ENCODE data around the gene XXYLT1. TPM values are rescaled to one million over a fixed set of nuclear protein-coding genes. Genes with fewer than 3 reads are reported as not detected.

The XXYLT1 gene
- total RNA-seq, 3 donors from 2014 or later = 10.0 to 10.7 (median 10.2) TPM

DNA sequence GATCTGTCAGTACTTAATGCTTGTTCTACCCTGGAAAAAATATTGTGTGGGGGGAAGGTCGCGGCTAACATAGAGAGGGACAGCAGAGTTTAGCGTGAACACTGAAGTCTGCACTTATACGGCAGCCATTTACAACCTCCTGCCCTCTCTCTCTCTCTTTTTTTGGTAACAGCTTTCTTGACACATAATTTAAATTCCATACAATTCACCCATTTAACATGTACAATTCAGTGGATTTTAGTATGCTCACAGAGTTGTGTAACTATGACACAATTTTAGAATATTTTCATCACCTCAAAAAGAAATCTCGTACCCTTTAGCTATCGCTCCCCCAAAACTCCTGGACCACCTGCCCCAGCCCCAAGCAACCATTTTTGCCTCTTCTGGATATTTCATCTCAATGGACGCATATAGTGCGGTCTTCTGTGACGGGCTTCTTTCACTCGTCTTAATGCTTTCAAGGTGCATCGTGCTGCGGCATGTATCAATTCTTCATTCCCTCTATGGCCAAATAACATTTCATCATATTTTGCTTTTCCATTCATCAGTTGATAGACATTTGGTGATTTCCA is 141.8 kb downstream of the XXYLT1 start:
- no peak for ATAC-seq

DNA sequence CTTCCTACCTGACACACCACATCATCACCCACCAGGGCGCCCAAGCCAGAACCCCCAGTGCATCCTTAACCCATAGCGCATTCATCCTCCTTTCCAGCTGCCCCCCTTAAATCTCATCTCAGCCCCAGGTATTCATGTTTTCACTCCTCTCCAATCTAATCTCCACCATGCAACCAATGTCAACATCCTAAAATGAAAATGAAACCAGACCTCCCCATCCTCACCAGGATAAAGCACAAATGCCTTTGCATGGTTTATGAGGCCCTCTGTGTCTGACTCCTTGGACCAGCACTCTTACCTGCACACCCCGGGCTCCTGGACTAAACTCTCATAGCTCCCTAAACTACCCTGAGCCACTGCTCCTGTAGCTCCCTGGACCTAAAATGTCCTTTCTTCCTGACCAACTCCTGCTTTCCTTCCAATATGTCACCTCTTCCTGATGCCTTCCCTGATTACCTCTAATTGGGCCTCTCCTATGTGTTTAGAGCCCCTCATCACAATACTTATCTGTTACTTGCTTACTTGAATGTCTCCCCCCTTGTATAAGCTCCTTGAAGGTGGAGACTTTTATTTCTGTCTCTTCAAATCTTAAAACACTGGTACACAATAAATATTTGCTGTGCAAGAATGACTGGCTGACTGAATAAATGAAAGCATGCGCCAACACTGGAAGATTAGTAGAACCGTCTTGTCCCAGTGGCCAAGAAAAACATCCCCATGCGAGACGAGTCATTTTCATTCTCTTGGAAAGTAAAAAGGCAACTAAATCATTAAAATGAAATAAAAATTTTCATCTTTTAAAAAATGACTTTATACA is 142.5 kb downstream of the XXYLT1 start:
- ATAC-seq = peak; percentile 21
- TF ChIP-seq, protein P1, sequence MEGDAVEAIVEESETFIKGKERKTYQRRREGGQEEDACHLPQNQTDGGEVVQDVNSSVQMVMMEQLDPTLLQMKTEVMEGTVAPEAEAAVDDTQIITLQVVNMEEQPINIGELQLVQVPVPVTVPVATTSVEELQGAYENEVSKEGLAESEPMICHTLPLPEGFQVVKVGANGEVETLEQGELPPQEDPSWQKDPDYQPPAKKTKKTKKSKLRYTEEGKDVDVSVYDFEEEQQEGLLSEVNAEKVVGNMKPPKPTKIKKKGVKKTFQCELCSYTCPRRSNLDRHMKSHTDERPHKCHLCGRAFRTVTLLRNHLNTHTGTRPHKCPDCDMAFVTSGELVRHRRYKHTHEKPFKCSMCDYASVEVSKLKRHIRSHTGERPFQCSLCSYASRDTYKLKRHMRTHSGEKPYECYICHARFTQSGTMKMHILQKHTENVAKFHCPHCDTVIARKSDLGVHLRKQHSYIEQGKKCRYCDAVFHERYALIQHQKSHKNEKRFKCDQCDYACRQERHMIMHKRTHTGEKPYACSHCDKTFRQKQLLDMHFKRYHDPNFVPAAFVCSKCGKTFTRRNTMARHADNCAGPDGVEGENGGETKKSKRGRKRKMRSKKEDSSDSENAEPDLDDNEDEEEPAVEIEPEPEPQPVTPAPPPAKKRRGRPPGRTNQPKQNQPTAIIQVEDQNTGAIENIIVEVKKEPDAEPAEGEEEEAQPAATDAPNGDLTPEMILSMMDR (IDR thresholded peaks at IDR 0.05) = no peak
- DNase-seq = no peak
- Histone ChIP-seq H3K4me1 (ENCODE audit: low read depth) (no peaks in the 10 kb centered on the region), H3K4me3 (no peak overlapping the region), H3K36me3 (ENCODE audit: low read depth) (no peaks in the 10 kb centered on the region), H3K9me3 (no peaks in the 10 kb centered on the region)
- intact Hi-C loops (cut with DNase I, micrococcal nuclease) = no loop called here

More for the DNA sequence above, 141.8 kb downstream of the XXYLT1 start:
- Histone ChIP-seq H3K9me3 (no peaks in the 10 kb centered on the region), H3K36me3 (ENCODE audit: low read depth) (no peaks in the 10 kb centered on the region), H3K4me3 (no peak overlapping the region), H3K4me1 (ENCODE audit: low read depth) (no peaks in the 10 kb centered on the region)
- TF ChIP-seq, protein P1 (IDR thresholded peaks at IDR 0.05) = no peak
- intact Hi-C loops (cut with DNase I, micrococcal nuclease) = no loop called here
- DNase-seq = no peak

DNA sequence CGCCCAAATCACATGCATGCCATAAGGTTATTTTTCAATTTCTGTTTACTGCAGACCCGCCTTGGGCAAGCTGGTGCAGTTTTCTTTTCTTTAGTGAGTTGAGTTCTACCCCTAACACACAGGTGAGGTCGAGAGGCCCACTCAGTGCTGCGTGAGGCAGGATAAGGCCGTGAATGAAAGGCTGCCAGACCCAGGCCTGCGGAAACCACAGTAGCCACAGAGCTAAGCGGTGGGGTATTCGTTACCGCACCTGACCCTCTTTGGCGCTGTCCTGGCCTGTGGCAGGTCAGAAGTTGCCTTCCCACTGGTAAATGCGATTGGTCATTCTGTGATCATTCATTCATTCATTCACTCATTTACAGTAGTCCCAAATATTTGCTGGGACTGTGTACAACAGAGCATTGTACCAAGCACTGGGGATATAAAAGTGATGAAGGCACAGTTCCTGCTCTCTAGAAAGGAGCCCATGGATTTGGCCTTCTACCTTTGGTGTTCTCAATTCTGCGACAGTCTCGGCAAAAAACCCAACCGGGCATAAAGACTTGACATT is 144.8 kb downstream of the XXYLT1 start:
- TF ChIP-seq, protein P1 (IDR thresholded peaks at IDR 0.05) = no peak
- no peak for DNase-seq
- Histone ChIP-seq H3K36me3 (ENCODE audit: low read depth) (no peaks in the 10 kb centered on the region), H3K4me3 (no peak overlapping the region), H3K4me1 (ENCODE audit: low read depth) (no peaks in the 10 kb centered on the region), H3K9me3 (no peaks in the 10 kb centered on the region)
- no peak for ATAC-seq
- intact Hi-C loops (cut with DNase I, micrococcal nuclease) = no loop called here

DNA sequence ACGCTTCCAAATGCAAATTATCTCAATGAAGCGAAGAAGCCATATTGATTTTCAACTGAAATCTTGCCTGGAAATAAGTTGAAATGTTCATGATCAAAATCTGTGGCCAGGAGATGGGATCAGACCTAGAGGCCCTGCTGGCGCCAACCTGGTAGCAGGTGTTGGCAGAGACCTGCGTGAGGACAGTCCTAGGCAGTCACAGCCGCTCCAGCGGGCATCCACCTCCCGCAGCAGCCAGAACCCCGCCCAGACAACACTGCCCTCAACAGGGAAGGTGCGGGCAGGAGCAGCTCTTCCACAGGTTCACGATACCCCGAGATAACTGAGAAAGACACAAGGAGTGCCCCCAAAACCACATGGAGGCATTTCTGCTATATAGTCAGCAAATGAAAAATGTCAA is 145.3 kb downstream of the XXYLT1 start:
- intact Hi-C loops (cut with DNase I, micrococcal nuclease) = no loop called here
- H3K4me1 ChIP-seq (ENCODE audit: low read depth) = no peaks in the 10 kb centered on the region
- DNase-seq = no peak
- TF ChIP-seq, protein P1 (IDR thresholded peaks at IDR 0.05) = no peak
- no peaks in the 10 kb centered on the region for H3K9me3 ChIP-seq
- no peak for ATAC-seq
- H3K4me3 ChIP-seq = no peak overlapping the region
- no peaks in the 10 kb centered on the region for H3K36me3 ChIP-seq (ENCODE audit: low read depth)

DNA sequence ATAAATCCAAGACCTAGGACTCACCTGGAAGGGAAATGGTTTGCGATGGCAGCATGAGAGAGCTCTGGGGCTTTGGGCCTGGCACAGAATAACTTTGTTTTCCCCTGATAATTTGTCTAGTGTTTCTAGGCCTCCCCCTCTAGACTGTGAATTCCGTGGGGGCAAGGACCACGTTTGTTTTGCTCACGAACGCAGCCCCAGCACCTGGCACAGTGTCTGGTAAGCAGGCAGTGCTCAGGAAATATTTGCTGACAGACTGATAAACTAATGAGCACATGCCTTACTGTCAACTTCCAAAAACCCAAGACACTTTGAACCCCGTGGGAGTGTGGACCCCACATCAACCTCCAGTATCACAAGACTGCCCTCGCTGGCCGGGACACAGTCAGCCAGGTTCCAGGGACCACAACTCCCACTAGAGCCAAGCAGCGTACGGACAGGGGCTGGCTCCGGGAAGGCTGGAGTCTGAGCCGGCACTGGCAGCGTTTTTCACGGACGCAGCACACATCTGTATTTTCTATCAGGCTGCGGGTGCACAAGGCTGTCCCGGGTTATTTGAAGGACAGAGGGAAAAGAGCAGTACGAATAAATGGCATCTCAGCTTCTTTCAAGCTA is 146.5 kb downstream of the XXYLT1 start:
- no peak for ATAC-seq
- Histone ChIP-seq H3K4me1 (ENCODE audit: low read depth) (no peaks in the 10 kb centered on the region), H3K36me3 (ENCODE audit: low read depth) (no peaks in the 10 kb centered on the region), H3K4me3 (no peak overlapping the region), H3K9me3 (no peaks in the 10 kb centered on the region)
- DNase-seq = no peak
- intact Hi-C loops (cut with DNase I, micrococcal nuclease) = no loop called here
- TF ChIP-seq, protein P1 (IDR thresholded peaks at IDR 0.05) = no peak
